GM19468 (cell line): Measurements from ENCODE around the gene ELOVL5.

Source experiments
- ATAC-seq: cut with Tn5 transposase; IDR thresholded peaks from one replicate; pipeline ENCODE4 v1.9.1; 2021; ENCODE audit warnings: mild to moderate bottlenecking, moderate library complexity, moderate number of reproducible peaks; ENCODE audit not compliant: unreplicated experiment; ENCODE audit errors: extremely low read depth

ELOVL5 gene

DNA sequence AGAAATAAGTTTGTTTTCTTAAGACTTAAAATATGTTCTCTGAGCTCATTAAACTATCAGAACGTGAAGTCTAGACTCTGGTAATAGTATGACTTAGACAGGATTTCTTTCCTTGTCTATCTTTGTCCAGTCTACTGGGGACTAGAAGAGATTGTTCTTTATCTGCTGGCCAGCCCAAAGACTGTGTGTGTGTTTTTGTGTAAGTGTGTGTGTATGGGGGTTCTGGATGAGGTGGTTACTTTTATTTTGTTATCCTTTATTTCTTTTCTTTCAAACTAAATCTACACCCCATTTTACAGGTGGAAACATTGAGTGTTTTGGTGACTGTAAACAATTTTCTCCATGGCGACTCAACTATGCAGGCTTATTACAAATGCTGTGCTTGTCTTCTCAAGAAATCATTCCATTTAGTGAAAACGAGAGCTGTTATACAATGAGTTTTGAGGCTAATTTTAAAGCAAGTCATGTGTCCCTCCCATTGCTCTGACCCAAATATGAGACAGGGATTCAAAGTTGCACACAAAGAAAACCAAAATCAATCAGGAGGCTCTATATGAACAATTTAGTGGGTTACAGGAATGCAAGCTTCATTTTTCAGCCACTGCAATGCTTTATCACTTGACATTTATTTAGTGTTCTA, 97.6 kb downstream of the ELOVL5 start:
- no peak for ATAC-seq

DNA sequence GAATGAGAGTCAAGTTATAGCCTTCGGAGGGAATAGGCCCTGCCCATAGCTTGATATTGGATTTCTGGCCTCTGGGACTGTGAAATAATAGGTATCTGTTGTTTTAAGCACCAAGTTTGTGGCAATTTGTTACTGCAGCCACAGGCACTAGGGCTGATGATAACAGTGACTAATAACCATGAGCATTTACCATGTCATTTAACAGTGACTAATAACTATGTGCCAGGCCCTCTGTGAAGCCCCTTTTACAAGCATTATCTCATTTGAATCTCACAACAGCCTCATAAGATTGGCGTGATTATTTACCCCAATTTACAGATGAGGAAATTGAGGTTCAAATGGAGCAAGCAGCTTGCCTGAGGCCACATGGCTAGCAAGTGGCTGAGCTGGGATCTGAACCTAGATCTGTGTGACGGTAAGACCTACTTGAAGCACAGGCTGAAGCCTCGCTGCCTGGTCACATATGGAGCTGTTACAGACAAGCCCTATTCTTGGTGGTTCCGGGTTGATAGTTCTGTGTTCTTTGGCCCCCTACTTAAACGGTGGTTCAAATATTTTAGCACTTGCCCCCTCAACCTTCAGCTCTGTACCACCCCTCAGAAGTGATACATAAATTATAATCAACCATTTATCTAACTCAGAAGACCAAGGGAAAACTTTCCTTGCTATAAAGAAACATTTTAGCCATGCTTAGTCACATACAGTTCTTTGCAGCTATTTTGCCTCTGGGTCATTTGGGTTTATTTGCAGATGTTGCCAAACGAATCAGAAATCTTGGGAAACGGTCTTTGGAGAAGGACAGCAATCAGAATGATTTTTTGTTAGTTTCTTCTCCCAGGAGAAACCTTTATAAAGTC, 98.3 kb downstream of the ELOVL5 start:
- ATAC-seq, result no peak

- no peak for ATAC-seq
Observed at GRCh38 chr6:53246924-53247323, 101.8 kb downstream of the ELOVL5 start.

DNA sequence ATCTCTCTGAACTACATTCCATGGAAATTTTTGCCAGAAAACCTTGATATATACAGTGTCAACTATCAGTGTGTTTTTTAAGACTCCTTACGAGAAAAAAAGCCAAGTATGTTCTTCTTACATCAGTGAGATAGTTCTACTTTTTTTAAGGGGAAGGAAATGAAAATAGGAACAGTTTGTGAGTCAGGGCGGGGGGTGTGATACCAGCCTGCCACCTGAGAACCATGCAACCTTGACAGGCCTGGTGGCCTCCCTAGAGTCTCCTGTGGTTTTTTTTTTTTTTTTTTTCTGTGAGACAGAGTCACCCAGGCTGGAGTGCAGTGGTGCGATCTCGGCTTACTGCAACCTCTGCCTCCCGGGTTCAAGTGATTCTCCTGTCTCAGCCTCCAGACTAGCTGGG, 103.8 kb downstream of the ELOVL5 start:
- ATAC-seq, result peak; percentile 65

DNA sequence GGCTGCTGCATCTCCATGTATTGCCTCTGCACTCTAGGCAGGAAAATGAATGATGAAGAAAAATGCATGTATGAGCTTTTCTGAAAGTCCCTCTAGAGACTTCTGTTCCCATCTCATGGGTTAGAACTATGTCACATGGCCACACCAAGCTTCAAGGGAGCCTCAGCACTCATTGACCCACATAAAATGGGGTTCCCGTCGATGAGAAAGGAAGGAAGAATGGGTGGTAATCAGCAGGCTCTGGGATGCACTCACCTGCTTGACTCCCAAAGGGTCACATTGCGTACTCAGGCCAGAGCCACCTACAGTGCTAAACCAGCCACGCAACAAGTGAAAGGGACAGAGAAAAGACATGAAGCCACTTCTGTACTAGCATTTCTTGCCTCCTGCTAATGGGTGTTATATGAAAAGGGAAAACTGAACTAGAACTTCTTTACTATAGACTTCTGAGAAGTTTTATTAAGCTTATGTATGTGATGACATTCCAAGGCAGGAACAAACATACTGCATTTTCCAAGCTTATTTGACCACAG, 104.3 kb downstream of the ELOVL5 start:
- ATAC-seq, result peak; percentile 6

DNA sequence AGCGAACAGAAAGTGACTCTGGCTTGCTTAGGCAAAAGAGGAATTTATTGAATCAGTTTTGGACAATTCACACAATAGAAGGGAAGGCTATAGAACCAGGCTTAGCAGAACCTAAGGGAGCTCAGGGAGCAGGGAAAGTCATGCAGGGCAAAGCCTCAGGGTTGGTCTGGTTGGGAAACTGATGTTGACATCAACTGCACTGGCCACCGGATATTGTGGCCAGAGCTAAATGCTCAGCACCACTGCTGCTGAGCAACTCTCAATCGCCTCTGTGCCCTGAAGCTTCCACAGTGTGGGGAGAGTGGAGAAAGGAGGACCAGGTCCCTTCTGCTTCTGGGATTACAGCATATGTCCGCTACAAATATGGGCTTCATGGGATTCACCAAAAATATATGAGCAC, 106.8 kb downstream of the ELOVL5 start:
- no peak for ATAC-seq

DNA sequence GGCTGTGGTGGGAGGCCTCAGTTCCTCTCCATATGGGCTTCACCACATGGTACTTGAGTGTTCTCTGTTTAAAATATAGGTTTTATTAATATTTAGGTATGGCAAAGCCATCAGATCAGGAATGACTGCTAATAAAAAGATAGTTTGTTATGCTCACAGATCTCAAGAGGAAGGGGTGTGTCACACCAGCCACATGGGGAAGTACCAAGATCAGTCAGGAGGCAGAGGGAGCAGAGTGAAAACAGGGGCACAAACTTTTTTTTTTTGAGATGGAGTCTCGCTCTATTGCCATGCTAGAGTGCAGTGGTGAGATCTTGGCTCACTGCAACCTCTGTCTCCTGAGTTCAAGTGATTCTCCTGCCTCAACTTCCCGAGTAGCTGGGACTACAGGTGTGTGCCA, 108.0 kb downstream of the ELOVL5 start:
- no peak for ATAC-seq

GRCh38 chr6:53240139-53240538, 108.6 kb downstream of the ELOVL5 start:
- ATAC-seq, result no peak

DNA sequence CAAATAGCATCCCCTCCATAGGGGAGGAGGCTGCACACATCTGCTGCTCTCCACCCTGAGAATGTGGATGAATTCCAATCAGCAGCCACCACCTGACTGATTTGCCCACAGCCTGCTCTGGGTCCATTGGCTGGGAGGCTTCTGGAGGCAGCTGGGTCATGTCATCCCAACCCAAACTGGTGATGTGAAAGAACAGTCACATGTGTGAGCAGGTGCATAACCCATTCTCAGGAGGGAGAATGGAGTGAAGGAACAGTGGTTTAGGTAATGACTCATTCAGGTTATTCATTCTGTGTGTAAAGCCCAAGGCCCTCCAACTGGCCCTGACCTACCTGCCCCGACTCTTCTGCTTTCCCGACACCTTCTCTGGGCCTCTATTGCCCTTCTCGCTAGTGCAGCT, 109.2 kb downstream of the ELOVL5 start:
- ATAC-seq, result no peak

GRCh38 chr6:53238311-53238710, 110.4 kb downstream of the ELOVL5 start:
- ATAC-seq, result no peak

DNA sequence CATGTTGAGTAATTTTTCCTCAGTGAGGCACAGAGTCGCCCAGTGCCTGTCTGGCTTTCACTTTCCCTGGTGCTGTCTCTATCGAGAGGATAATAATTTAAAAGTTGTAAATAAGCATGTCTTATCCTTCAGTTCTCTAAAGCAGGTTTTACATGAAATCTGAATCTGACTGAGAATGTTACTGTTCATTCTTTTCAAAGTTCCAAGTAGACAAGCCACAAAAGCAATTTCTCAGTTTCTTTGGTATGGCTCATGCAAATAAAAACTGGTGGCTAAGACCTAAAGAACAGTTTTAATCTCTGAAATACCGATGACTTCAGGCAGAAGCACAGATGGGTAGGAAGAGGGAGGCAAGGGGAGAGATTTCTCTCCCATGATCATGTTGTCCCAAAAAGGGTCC, 112.5 kb downstream of the ELOVL5 start:
- no peak for ATAC-seq

GRCh38 chr6:53235508-53235907, 113.2 kb downstream of the ELOVL5 start:
- no peak for ATAC-seq

GRCh38 chr6:53233309-53233708, 115.4 kb downstream of the ELOVL5 start:
- ATAC-seq, result no peak

DNA sequence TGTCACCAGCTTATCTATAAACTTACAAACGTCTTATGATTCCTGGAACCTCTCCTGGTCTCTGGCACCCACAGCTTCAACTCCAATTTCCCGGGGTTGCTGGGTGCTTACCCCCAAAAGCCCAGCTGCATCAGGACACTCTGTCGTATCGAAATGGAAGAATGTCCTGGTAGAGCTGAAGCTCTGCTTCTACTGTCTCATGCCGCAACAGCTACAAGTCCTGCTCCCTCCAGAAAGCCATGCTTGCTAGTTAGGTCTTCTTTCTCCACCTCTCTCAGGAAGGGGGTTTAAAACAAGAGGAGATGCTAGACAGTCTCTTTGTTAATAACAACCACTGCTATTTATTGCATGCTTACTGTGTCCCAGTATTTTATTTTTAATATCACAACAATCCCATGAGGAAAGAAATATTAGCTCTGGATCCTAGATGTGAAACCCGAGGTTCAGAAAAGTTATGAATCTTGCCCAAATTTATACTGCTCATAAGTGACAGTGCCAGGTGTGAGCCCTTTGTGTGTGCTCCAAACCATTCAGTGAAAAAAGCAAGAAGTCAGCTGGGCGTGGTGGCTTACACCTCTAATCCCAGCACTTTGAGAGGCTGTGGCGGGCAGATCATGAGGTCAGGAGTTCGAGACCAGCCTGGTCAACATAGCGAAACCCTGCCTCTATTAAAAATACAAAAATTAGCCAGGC, 117.8 kb downstream of the ELOVL5 start:
- no peak for ATAC-seq

DNA sequence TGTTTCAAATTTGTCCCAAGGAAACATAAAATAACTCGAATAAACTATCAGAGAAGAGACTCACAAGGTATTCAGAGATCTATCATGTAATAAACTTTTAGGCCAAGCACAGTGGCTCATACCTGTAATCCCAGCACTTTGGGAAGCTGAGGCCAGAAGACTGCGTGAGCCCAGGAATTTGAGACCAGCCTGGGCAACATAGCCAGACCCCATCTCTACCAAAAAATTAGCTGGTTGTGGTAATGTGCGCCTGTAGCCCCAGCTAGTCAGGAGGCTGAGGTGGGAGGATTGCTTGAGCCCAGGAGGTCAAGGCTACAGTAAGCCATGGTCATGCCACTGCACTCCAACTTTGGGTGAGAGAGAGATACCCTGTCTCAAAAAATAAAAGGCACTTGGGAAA, 120.9 kb downstream of the ELOVL5 start:
- ATAC-seq, result no peak

- no peak for ATAC-seq
Observed at GRCh38 chr6:53220605-53221004, 128.1 kb downstream of the ELOVL5 start.
